ENCODE data around the gene SPTLC2. TPM values are rescaled to one million over a fixed set of nuclear protein-coding genes. Genes with fewer than 3 reads are reported as not detected.

The SPTLC2 gene
- total RNA-seq, 1 experiment from 2014 or later: 17.9 TPM

DNA sequence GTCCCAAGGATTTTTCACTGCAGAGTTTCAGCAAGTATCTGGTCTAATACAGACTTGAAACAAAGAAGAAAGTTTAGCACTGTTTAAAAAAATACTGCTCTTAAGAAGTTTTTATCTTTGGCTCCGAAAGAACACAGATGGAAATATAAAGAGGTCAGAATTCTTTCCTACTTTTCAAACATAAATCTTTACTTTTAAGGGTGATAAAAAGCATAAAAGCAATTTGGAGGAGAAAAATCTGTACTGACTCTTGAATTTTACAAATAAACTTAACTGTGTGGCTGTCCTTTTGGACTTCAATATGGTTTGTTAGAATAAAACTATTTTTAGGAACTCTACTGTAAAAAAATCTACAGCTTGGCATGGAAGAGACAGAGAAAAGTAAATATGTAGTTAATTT, 90.2 kb downstream of the SPTLC2 start:
- no peak for DNase-seq (ENCODE audit: low spot score)
- in situ Hi-C loops (cut with HindIII; ENCODE audit: low sequenced_read_pairs): no loop called here

DNA sequence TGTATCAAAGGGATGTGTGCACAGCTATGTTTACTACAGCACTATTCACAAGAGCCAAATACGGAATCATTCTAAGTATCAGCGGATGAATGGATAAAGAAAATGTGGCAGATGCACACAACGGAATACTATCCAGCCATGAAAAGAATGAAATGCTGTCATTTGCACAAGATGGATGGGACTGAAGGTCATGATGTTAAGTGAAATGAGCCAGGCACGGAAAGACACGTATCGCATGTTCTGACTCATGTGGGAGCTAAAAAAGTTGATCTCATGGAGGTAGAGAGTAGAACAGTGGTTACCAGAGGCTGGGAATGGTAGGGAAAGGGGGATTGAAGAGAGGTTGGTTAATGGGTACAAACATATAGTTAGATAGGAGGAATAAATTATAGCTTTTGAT, 91.9 kb downstream of the SPTLC2 start:
- DNase-seq (ENCODE audit: low spot score): no peak
- in situ Hi-C loops (cut with HindIII; ENCODE audit: low sequenced_read_pairs): no loop called here

DNA sequence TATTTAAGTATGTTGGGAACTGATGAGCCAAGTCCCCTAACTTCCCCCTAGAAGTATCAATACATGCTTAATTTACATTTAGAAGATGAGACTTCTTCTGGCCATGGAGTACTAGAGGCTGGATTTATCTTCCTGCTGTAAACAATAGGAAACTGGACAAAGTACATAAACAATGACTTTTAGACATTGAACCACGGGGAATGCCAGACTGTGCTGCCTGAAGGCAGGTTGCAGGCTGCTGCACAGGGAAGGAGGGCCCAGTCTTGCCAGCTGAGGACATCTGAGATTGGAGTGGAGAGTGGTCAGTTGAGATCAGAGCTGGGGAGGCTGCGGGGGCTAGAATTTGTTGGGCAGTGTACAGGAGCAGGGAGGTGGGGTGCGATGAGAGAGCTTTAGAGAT, 93.3 kb downstream of the SPTLC2 start:
- in situ Hi-C loops (cut with HindIII; ENCODE audit: low sequenced_read_pairs): no loop called here
- no peak for DNase-seq (ENCODE audit: low spot score)

DNA sequence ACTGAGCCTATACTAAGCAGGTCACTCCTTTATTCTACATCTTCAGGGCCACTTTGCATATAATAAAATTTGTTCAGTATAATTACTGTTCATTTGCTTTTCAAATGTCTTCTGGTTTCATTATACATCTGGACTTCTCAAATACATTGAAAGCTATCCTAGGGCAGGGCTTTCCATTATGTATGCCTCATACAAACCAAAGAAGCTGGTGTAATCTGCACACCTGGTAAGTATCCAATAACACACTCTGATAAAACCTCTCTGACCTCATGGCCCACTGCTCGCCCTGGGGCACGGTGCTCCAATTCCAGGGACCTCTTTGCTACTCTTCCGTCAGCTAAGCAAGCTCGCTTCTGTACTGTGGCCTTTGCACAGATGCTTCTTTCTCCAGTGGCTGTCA, 95.9 kb downstream of the SPTLC2 start:
- in situ Hi-C loops (cut with HindIII; ENCODE audit: low sequenced_read_pairs): no loop called here
- DNase-seq (ENCODE audit: low spot score): no peak

DNA sequence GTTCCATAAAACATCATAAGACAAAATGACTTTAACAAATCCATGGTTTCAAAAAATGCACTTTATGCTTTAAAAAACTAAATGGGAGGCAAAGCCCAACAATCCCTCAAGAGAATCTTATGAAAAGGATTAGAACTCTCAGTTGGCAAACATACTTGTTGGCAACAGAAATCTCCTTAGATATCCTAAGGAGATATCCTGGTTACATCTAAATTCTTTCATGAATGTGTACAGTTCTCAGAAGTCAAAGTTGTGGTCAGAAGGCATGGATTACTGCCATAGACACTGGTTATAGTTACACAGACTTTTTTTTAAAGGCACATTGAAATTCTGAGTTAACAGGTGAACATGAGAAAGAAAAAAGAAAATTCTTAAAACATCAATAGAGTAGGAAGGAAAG, 100.3 kb downstream of the SPTLC2 start:
- DNase-seq (ENCODE audit: low spot score): no peak
- in situ Hi-C loops (cut with HindIII; ENCODE audit: low sequenced_read_pairs): no loop called here

DNA sequence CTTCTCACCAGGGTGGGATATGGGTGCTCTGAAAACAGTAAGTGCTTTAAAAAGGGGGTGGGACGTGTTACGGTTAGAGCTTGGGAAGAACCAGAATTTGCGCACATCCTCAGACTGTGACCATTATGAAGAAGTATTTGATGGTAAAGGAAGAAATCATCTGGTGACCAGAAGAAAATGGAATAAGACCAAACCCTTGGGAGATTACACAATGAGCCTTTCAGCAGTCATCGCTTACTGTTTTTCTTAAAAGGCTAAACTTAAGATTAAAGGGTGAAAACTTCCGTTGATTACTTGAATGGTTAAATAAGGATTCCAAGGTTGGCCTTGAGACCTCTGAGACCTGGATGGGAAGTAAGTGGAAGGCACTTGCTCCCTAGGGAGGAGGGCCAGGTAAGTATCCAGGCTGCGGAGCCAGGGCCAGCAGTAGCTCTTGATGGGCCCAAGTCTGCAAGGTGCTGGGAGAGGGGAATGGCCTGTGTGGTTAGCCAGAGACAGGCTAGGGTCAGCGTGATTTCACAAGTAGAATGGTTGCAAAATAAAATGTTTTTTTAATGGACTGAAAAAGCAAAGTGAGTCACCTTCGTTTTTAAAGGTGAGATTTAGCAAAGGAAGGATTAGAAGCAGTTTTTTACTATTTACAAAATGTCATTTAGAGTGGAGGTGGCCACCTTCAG, 104.8 kb downstream of the SPTLC2 start:
- DNase-seq (ENCODE audit: low spot score): no peak
- in situ Hi-C loops (cut with HindIII; ENCODE audit: low sequenced_read_pairs): no loop called here

DNA sequence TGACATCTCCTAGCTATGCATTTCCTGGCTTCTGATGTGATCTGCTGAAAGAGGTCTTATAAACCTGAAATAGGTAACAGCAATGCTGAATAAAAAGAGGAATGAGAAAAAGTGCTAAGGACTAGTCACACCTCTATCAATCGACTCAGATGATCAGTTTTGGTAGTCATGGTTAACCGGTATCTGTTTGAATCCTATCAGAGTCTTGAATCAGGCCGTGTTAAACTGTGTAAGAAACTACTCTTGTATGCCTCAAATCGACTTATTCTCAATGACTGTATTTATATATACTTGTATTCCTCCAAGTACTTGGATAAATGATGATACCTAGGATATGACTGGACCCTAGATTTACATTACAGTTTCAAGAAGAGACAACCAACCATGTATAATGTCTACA, 107.1 kb downstream of the SPTLC2 start:
- in situ Hi-C loops (cut with HindIII; ENCODE audit: low sequenced_read_pairs): no loop called here
- no peak for DNase-seq (ENCODE audit: low spot score)

DNA sequence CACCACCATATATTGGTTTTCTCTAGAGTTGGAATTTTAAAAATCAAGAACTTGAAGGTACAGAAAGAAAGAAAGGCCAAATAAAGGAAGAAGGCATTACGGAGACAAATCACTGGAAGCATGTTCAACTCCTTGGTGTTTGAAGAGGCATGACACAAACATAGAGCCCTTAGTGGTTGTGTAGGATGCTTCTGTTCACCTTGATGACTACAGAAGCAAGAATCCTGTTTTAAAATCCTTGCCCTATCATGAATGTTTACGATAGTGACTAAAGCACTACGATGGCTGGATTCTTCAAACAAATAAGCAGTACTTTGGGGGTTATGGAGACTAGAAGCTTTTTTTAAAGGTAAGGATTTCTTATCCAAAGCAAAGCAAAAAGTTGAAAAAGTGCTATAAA, 107.6 kb downstream of the SPTLC2 start:
- in situ Hi-C loops (cut with HindIII; ENCODE audit: low sequenced_read_pairs): no loop called here
- DNase-seq (ENCODE audit: low spot score): no peak

DNA sequence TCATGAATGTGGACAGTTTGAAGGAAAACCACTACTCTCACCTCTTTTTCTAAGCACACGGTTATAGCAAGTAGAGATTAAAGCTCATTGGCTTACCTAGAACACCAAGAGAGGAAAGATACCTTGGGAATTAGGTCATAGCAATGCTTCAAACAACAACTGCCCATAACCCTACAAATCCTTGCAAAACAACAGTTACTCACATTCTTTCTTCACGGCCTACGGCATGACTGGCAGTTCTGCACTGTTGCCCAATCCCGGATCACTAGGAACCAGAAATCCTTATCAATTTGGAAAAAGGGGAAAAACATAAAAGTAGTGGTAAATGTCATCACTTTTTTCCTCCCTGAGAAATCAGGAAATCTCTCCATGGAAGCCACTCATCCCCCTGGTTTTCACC, 108.2 kb downstream of the SPTLC2 start:
- no peak for DNase-seq (ENCODE audit: low spot score)

DNA sequence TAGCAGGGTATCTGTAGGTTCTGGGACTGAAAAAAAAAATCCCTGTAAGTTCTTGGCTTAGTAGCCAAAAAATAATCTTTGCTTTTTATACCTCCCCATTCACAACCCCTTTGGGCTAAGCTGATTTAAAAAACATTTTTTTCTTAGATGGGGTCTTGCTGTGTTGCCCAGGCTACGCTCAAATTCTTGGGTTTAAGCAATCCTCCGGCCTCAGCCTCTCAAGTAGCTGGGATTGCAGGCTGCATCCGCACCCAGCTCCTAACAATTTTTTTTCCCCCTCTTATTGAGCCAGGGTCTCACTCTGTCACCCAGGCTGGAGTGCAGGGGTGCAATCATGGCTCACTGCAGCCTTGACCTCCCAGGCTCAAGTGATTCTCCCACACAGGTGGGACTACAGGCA, 108.7 kb downstream of the SPTLC2 start:
- no peak for DNase-seq (ENCODE audit: low spot score)
- in situ Hi-C loops (cut with HindIII; ENCODE audit: low sequenced_read_pairs): no loop called here

More for the DNA sequence above, 108.2 kb downstream of the SPTLC2 start:
- in situ Hi-C loops (cut with HindIII; ENCODE audit: low sequenced_read_pairs): no loop called here

DNA sequence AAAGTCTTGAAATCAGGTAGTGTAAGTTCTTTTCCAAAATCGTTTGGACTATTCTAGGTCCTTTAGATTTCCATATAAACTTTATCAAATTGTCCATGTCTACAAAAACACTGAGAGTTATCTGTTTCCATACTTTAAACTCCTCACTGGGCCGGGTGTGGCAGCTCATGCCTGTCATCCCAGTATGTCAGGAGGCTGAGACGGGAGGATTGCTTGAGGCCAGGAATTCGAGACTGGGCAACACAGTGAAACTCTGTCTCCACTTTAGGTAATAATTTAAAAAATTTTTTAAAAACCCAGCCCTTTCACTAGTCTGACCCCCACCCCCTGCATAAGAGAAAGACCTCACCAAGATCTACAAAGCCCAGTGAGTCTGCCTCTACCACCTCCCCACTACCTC, 111.4 kb downstream of the SPTLC2 start:
- in situ Hi-C loops (cut with HindIII; ENCODE audit: low sequenced_read_pairs): no loop called here
- DNase-seq (ENCODE audit: low spot score): no peak

DNA sequence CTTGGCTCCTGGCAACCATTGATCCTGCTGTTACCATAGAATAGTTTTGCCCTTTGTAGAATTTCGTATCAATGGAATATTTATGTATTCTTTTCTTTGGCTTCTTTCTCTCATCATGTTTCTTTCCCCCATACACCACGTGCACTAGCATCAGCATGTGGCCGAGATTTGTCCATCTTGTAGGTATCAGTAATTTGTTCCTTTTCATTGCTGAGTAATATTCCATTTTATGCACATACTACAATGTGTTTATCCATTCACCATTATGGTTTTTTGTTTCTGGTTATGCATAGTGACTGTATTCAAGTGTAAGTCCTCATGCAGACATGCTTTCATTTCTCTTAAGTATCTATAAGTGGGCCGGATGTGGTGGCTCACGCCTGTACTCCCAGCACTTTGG, 113.3 kb downstream of the SPTLC2 start:
- in situ Hi-C loops (cut with HindIII; ENCODE audit: low sequenced_read_pairs): no loop called here
- DNase-seq (ENCODE audit: low spot score): no peak

DNA sequence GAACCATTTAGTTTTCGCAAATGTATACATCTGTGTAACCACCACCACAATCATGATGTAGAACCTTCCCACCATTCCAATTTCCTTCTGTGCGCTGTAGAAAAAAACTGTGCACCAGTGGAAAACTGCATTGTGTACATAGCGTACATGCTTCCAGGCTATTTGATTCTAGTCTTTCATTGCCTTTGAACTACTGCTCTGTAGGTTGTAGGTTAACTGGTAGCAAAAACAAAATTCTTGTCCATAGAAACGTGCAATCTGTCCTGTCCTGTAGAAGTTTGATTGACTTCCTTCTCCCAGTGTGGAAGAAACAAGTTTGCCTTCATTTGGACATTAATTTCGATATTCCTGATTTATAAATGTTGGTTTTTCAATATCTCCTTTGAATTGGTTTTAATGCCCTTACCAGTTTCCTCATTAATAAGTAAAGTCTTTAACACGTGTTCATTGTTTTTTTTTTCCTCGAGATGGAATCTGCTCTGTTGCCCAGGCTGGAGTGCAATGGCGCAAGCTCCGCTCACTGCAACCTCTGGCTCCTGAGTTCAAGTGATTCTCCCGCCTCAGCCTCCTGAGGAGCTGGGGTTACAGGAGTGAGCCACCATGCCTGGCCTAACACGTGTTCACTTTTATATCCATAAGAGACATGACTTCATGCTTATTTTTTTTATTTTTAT, 114.2 kb downstream of the SPTLC2 start:
- DNase-seq (ENCODE audit: low spot score): no peak
- in situ Hi-C loops (cut with HindIII; ENCODE audit: low sequenced_read_pairs): no loop called here

DNA sequence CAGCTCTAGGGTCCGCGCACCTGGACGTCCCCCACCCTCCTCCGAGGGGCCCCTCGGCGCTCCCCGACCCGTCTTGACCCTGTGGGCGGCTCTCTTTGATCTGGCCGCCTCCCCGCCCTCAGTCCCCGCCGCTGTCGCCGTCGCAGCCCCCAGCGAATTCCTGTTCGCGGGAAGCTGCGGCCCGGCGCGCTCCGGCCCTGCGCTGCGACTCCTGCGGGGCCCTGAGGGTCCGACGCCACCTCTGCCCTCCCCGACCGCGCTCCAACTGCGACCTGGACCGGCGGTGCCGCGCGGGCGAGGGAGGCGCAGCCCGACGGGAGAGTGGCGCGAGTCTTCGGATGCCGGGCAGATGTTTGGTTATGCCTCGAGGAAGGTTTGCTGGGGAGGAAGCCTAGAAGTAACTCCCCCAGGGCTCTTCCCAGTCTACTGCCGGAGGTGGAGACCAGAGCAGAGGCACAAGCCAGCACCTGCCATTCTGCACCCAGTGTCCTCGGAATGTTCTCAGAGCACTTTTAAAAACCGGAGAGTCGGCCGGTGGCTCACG, 117.4 kb downstream of the SPTLC2 start:
- no peak for DNase-seq (ENCODE audit: low spot score)
- in situ Hi-C loops (cut with HindIII; ENCODE audit: low sequenced_read_pairs): no loop called here

DNA sequence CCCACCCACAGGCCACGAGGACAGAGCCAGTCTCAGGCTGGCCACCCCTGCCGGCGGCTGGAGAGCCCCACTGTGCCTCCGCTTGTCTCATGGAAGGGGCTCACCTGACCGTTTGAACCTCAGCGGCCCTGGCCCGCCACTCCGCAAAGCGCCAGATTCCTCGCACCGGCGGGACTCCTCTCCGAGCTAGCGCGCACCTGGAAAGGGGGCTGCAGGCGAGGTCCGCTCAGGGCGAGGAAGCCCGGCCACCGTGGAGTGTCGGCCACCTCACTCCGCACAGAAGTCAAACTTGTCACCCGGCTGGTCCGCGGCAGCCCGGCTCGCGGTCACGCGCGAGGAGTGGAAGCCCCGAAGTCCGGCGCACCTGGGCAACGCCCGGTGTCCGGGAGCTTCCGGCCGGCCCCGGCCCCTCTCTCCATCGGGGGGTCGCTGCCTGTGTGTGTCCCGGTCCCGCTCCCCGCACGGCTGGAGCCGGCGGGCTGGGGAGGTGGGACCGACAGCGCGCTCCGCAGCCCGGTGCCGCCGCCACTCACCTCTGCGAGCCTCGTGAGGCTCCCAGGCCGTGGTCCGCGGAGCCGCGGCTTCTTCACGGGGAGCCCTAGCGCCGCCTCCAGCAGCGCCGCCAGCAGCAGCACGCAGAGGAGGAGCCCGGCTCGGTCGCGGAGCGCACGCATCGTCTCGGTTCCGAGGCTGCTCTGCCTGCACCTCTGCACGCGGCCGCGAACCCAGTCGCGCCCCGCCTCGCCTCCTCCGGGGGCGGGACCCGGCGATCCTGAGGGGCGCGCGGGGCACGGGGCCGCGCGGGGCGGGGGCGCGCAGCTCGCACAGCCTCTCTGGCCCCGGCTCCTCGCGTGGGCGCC, 118.1 kb downstream of the SPTLC2 start, which contains the start of gene ISM2:
Gene ISM2, minus strand, starts transcription at position 697 of the 860 bp plus-strand sequence. Its CDS starts 23 bp downstream, at position 674.
- no peak for DNase-seq (ENCODE audit: low spot score)

DNA sequence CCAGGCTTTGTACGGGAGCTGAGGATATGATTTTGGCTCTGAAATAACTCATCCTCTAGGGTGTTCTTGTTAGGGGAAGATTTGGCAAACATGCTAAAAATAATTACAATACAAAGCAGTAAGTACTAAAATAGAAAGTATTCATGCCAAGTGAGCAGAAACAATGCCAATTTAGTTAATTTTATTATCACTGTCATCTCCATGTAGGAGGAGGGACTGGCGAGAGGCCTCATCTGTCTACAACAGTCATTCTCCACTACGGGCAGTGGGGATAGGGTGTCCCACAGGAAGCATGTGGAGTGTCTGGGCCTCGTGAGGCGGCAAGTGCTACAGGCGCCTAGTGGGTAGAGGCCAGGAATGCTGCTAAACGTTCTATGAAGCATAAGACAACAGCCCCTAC, 121.1 kb downstream of the SPTLC2 start:
- in situ Hi-C loops (cut with HindIII; ENCODE audit: low sequenced_read_pairs): no loop called here

More for the DNA sequence above, 118.1 kb downstream of the SPTLC2 start, which contains the start of gene ISM2:
- in situ Hi-C loops (cut with HindIII; ENCODE audit: low sequenced_read_pairs): no loop called here

DNA sequence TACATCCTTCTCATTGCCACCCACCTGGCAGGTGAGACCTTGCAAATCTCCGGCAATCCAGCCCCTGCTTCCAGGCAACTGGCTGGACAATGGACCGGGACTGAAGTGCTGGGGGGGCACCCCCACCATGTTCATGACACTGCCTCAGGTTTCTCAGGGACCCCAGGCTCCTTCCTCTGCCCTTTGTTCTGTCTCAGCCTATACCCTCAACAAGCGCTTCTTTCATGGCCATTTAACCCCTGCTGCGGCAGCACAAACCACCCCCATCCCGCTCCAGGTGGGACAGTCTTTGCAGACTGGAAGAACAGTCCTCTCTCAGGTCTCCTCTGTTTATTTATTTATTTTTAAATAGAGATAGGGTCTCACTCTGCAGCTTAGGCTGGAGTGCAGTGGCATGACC, 125.4 kb downstream of the SPTLC2 start:
- DNase-seq (ENCODE audit: low spot score): no peak
- in situ Hi-C loops (cut with HindIII; ENCODE audit: low sequenced_read_pairs): no loop called here

More for the DNA sequence above, 121.1 kb downstream of the SPTLC2 start:
- DNase-seq (ENCODE audit: low spot score): no peak

DNA sequence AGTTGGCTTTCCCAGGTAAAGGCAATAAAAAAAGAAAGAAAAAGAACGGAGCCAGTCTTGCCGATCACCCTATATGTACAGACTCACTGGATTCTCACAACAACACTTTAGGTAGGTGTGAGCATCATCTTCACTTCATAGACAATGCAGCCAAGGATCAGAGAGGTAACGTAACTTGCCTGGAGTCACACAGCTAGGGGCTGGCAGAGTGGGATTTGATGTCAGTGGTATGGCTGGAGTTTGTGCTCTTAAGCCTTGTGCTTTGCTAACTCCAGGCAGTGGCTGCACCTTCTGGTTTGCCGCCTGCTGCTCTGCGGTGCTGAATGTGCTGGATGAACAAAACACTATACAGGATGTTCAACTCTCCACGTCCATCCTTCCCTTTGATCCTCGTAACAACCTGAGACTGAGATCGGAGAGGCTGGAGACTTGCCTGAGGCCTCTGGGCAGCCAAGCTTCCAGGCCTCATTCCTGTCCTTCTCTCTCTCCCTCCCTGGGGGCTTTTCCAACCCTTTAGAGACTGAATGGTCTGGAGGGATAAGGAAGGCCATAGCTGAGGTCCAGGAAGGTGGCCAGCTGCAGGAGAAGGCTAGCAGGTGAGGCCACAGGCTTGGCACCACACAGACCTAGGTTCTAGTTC, 126.0 kb downstream of the SPTLC2 start:
- in situ Hi-C loops (cut with HindIII; ENCODE audit: low sequenced_read_pairs): no loop called here
- DNase-seq (ENCODE audit: low spot score): no peak

DNA sequence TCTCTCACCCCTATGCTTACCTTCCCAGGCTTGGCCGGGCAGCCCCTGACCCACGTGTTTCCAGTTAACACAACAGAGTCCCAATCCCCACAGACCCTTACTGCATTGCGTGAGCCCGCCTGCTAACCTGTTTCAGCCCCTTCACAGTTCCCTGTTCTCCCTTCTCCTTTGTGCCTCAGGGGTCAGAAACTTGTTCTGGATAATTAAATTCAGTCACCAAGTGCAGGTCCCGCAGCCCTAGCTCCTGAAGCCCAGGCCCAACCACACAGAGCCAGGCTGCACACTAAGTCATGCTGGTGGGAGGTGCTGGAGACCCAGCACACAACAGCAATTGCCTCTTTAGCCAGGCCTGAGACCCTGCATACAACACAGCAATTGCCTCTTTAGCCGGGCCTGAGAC, 127.4 kb downstream of the SPTLC2 start:
- in situ Hi-C loops (cut with HindIII; ENCODE audit: low sequenced_read_pairs): no loop called here
- no peak for DNase-seq (ENCODE audit: low spot score)

Data from G401 (cell line).